ENCODE data around the gene C1orf74.

Gene C1orf74

DNA sequence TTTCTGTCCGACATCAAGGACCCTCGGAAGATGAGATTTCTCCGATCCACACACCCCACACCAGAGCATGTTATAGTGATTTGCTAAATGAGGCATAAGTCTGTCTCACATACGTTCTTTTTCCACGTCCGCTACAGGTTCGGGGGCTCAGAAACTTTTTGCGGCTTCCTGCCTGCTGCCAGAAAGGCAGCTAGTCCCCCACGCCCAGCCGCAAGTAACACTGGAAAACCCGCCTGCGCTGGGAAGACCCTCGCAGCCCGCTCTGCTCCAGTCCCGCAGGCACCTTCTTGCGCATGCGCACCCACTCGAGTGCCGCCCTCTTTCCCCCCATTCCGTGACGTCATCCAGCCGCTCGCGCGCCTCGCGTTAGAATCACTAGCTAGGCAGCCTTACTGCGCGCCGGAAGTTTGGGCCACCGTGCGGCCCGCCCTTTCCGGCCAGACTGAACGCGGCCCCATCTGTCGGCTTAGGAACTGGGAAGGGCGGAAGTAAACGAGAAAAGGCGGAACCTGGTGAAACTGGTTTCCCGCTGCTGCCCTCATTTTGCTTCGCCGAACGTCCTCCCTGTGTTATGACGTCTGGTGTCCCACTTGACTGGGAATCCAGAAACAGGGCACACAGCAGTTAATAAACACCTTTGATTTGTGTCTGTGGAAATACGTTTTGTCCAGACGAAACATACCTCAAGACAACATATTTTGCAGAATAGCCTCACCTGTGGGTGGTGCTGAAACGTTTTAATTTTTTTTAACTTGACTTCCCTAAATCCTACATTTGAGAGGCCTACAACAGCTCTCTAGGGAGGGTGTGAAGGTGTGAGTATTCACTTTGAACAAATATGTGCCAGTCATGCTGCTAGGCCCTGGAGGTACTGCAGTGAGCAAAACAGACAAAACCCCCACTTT is at the start of gene C1orf74:
C1orf74 (minus strand) TSS at position 295 of the 905 bp plus-strand sequence. CDS start 925 bp downstream, outside the sequence.
- intact Hi-C loops (cut with DNase I) = loop anchor here (2.0 kb wide), 1 partner anchor 42 kb away; the partner anchor contains the start of gene UTP25
- peak; percentile 97 to 100 (median 99) for DNase-seq

DNA sequence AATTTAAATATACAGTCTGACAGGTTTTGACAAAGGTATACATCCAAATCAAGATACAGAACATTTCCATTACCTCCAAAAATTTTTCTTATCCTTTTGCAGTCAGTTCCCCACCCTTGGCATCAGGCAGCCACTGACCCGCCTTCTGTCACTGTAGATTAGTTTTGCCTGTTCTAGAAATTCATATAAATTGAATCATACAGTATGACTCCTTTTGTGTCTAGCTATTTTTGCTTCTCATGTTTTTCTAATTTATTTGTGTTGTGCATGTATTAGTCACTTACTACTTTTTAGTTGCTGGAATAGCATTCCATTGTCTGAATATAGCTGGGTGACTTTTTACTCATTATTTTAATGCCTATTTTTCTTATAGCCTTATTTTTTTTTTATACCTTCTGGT is 47.3 kb upstream of the C1orf74 start:
- no peak for DNase-seq
- intact Hi-C loops (cut with DNase I) = loop anchor here (1.0 kb wide), 1 partner anchor 8 kb away; no protein-coding TSS in a partner anchor

DNA sequence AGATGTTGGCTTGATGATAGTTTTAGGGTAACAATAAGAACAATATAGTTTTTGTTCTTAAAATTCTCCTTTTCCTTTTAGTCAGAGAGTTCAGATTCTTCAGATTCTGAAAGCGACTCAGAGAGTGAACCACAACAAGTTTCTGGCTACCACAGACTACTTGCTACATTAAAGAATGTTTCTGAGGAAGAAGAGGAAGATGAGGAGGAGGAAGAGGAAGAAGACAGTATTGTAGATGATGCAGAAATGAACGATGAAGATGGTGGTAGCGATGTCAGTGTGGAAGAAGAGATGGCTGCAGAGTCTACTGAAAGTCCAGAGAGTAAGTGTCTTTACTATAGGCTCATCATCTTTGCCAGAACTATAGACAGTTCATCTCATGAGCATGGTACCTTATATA is 46.4 kb upstream of the C1orf74 start:
- intact Hi-C loops (cut with DNase I) = loop anchor here (1.0 kb wide), 1 partner anchor 9 kb away; no protein-coding TSS in a partner anchor
- no peak for DNase-seq

DNA sequence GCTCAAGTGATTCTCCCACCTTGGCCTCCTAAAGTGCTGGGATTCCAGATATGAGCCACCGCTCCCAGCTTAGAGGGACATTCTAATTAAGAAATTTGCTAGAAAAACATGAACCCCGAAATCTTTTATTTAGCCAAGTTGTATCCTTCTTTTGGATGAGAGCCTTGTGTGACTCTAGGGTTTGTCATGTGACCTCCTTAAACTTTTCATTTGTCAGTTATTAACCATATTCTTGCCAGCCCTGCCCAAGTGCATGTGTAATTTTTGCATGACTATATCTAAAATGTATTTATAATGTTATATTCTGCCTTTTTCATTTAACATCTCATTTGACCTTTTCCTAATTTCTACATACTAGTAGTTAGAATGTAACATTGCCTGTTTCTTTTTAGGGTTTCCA is 45.4 kb upstream of the C1orf74 start:
- intact Hi-C loops (cut with DNase I) = no loop called here
- no peak for DNase-seq

- intact Hi-C loops (cut with DNase I) = loop anchor here (2.0 kb wide), 1 partner anchor 43 kb away; the partner anchor contains the start of gene C1orf74
- peak; percentile 80 to 98 (median 89) for DNase-seq
Measured at GRCh38 chr1:209827384-209828262, 43.3 kb upstream of the C1orf74 start, which contains the start of gene UTP25. UTP25 (plus strand) TSS chr1:209827972; CDS start chr1:209828064, 92 bp downstream.

- intact Hi-C loops (cut with DNase I) = loop anchor here (2.0 kb wide), 1 partner anchor 41 kb away; the partner anchor contains the start of gene C1orf74
- DNase-seq = no peak
Measured at GRCh38 chr1:209825591-209826434, 41.5 kb upstream of the C1orf74 start.

DNA sequence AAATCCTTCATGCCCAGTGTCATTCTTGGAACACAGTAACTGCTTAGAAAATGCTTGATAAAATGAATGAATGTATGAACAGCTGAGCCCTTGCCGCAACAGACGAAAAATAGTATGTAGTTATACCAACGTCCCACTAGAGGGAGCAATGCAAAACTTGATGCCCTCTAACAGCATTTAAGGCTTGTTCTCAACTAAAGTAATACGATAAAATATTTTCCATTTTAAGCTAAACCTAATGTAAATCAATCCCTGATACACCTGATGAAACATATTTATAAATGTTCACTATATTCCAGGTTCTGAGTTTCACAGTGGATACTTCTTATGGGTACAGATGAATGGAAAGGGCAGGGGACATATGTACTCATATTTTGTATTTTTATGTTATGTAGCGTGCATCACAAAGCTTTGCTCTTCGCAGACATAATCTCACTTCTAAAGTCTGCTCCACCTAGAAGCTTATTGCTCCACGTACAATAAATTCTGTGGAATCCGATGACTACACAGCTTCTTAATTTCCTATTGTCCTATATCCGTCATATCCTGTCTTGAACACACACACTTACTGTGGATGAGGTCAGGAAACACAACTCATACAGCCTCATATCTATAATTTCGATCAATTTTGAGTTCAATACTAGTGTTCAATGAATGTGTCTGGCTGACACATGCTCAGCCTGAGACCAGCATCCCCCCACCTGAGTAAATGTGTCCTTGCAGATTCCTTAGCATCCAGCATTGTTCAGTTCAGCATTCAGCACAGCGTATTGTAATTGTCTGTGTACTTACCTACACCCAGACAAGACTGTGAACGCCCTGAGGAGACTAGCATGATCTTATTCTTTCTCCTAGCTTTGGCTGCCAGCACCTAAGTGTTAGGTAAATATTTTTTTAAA is 39.0 kb upstream of the C1orf74 start:
- intact Hi-C loops (cut with DNase I) = no loop called here
- DNase-seq = no peak

GRCh38 chr1:209822706-209823105 is 38.3 kb upstream of the C1orf74 start:
- intact Hi-C loops (cut with DNase I) = no loop called here
- no peak for DNase-seq

DNA sequence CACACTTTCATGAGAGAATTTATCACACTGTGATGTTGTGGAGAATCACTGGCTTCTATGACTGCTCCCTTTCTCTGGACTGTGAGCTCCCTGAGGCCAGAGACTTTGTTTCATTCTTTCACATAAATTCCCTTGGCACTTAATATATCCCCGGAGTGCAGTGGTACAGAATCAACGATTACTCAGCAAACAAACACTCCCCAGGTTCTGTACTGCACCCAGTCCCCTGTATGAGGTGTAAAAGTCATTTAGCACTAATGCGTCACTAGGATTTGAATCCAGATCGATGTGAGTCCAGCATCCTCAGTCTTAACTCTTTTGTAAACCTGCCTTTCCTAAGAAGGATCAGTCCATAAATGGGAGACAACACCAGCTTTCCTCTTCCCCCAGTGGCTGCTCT is 36.6 kb upstream of the C1orf74 start:
- no peak for DNase-seq
- intact Hi-C loops (cut with DNase I) = no loop called here

GRCh38 chr1:209819058-209819457 is 34.7 kb upstream of the C1orf74 start:
- intact Hi-C loops (cut with DNase I) = no loop called here

DNA sequence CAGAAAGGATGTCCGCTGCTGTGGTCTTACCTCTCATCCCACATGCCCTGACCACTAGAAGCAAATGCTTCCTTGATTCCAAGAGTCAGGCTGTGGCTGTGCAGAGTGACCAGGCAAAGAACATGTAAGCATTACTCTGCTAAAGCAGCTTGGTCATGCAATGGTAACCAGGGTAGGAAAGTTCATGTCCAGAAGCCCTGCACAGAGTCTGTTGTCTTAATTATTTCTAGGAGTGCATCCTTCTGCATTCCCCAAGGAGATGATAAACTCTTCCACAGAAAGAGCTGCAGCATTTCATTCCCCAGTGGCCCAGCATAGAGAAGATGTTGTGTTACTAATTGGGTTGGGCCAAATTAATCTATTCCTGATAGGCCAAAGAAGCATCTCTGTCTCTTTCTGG is 33.3 kb upstream of the C1orf74 start:
- no peak for DNase-seq
- intact Hi-C loops (cut with DNase I) = no loop called here

More at GRCh38 chr1:209819058-209819457, 34.7 kb upstream of the C1orf74 start:
- no peak for DNase-seq

GRCh38 chr1:209816923-209817322 is 32.6 kb upstream of the C1orf74 start:
- no peak for DNase-seq
- intact Hi-C loops (cut with DNase I) = no loop called here

GRCh38 chr1:209815931-209816341 is 31.6 kb upstream of the C1orf74 start:
- intact Hi-C loops (cut with DNase I) = no loop called here
- no peak for DNase-seq

GRCh38 chr1:209815490-209815889 is 31.1 kb upstream of the C1orf74 start:
- DNase-seq = no peak
- intact Hi-C loops (cut with DNase I) = no loop called here

- no peak for DNase-seq
- intact Hi-C loops (cut with DNase I) = no loop called here
Measured at GRCh38 chr1:209813902-209814301, 29.5 kb upstream of the C1orf74 start.

DNA sequence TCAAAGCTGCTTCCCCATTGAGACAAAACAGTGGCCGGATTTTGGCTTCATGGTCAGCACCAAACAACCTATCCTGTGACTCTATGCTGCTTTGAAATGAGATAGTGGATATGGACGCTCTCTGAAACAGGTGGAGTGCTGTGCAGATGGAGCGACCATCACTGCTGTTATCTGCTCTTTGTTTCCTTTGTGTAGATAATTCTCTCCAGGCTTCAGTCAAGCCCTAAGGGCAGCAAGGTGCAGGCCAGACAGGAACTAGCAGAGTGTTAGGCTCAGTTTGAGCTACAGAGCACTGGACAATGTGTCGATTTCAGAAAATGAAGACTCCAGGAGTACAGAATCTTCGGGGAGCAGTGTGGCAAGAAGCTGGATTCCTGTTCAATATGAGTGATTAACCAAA is 26.4 kb upstream of the C1orf74 start:
- no peak for DNase-seq
- intact Hi-C loops (cut with DNase I) = no loop called here

GRCh38 chr1:209809611-209810010 is 25.3 kb upstream of the C1orf74 start:
- intact Hi-C loops (cut with DNase I) = no loop called here
- no peak for DNase-seq

DNA sequence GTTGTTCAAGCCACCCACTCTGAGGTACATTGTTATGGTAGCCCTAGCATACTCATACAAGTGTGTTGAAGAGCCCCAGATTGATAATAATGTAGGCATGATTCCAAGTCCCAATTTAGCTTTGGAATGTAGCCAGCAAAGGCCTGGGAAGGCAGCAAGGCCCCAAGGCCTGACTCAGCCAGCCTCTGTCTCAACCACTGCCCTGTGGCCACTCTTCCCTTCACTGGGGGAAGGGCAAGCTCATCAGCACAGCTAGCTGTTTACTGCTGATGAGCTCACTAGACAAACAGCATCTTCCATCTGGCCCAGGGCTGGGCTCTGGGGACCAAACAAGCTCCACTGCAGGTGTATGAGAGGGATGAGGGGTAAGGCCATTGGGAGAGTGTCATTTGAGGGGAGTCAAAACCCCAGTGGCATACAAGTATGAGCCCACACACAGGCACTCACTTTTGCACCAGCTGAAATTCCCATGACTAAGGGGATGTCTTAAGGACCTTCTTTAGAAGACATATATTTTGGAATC is 23.8 kb upstream of the C1orf74 start:
- DNase-seq = no peak
- intact Hi-C loops (cut with DNase I) = no loop called here

GRCh38 chr1:209807509-209807908 is 23.1 kb upstream of the C1orf74 start:
- DNase-seq = no peak
- intact Hi-C loops (cut with DNase I) = no loop called here

Data from posterior cingulate gyrus (tissue), 11 donors.